PFSK-1 (cell line): Measurements from ENCODE around the gene ITGA1.

Experiments
- FOXP2 ChIP-seq: optimal IDR thresholded peaks from 2 replicates; pipeline ENCODE3; 2011; ENCODE audit warnings: borderline replicate concordance, control low read depth, inconsistent platforms; ENCODE audit not compliant: insufficient read depth; ENCODE audit errors: extremely low read length, extremely low read depth
- POLR2AphosphoS5 ChIP-seq: IDR thresholded peaks from 2 replicates; pipeline ENCODE4 v1.6.1; 2012; ENCODE audit warnings: low read depth, mild to moderate bottlenecking, control low read depth, low read length, moderate library complexity
- SIN3A ChIP-seq: IDR thresholded peaks from 2 replicates; pipeline ENCODE4 v1.6.1; 2012; ENCODE audit warnings: mild to moderate bottlenecking, low read length, moderate library complexity, borderline replicate concordance; ENCODE audit not compliant: insufficient read depth
- TAF1 ChIP-seq: IDR thresholded peaks from 2 replicates; pipeline ENCODE4 v1.6.1; 2012; ENCODE audit warnings: low read length, control low read depth, borderline replicate concordance; ENCODE audit not compliant: insufficient read depth
- TF ChIP-seq, protein P1 (sequence below), 2 experiments: IDR thresholded peaks; 2 replicates each; pipeline versions ENCODE4 v1.6.1 to v1.8.0; 2011 to 2012; ENCODE audit warnings: low read depth in 2 of 2, low read length in 2 of 2, control low read depth in 1 of 2, inconsistent platforms in 1 of 2, mild to moderate bottlenecking in 1 of 2, moderate library complexity in 1 of 2; ENCODE audit not compliant: insufficient read depth in 1 of 2

ITGA1 gene

DNA sequence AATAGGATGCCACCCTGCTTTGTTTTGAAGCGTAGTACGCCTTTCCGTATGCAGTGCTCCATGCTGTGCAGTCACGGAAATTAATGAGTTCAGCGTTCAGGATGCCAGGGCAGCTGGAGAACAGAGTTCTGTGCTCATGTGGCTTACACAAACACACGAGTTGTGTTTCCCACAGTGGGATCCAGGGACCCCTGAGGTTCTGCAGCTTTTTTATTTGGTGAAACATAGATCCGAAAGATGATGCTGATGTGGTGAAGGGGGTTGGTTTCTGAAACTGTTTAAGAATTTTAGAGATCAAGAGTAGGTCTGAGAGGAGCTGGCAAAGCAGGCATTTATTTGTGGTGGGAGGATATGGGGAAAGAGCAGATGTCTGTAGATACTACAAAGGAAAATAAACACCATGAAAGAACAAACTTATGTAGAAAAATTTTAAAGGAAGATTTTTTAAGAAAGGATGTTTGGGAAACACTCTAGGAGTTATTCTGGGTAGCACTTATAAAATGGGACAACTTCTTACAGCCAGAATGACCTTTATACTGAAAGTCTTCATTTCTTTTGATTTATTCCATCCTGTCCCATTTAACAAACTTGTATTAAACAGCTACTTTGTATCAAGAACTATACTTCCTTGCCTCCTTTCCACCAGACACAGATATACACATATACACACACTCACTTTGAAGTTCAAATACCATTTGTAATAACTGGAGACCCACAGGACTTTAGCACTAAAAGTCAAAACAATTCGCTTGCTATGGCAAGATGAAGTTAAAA is 52.7 kb downstream of the ITGA1 start:
- TF ChIP-seq, protein P1, sequence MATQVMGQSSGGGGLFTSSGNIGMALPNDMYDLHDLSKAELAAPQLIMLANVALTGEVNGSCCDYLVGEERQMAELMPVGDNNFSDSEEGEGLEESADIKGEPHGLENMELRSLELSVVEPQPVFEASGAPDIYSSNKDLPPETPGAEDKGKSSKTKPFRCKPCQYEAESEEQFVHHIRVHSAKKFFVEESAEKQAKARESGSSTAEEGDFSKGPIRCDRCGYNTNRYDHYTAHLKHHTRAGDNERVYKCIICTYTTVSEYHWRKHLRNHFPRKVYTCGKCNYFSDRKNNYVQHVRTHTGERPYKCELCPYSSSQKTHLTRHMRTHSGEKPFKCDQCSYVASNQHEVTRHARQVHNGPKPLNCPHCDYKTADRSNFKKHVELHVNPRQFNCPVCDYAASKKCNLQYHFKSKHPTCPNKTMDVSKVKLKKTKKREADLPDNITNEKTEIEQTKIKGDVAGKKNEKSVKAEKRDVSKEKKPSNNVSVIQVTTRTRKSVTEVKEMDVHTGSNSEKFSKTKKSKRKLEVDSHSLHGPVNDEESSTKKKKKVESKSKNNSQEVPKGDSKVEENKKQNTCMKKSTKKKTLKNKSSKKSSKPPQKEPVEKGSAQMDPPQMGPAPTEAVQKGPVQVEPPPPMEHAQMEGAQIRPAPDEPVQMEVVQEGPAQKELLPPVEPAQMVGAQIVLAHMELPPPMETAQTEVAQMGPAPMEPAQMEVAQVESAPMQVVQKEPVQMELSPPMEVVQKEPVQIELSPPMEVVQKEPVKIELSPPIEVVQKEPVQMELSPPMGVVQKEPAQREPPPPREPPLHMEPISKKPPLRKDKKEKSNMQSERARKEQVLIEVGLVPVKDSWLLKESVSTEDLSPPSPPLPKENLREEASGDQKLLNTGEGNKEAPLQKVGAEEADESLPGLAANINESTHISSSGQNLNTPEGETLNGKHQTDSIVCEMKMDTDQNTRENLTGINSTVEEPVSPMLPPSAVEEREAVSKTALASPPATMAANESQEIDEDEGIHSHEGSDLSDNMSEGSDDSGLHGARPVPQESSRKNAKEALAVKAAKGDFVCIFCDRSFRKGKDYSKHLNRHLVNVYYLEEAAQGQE (IDR thresholded peaks at IDR 0.05; ENCODE audit: insufficient read depth in 1 of 2, low read depth in 2 of 2, low read length in 2 of 2), result no peak
- TF ChIP-seq SIN3A (no peak), TAF1 (no peak), POLR2AphosphoS5 (no peak), FOXP2 (no peak)

DNA sequence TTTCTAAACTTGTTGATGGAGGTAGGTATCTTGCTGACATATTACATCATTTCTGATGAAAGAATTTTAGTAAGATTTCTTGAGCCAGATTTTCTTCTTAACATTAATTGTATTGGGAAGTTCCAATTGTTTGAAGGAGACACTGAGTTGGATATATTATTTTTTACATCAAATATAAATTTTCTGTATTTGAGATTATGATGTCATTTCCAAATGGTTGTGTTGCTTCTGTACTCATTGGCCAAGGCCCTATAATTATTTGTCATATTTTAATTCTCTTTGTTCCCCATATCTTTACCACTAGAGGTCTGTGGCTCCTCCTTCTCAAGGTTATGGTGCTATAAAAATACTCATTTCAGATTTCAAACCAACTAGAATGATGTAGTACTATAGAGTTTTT is 53.4 kb downstream of the ITGA1 start:
- TF ChIP-seq, protein P1 (IDR thresholded peaks at IDR 0.05; ENCODE audit: insufficient read depth in 1 of 2, low read depth in 2 of 2, low read length in 2 of 2), result no peak
- TF ChIP-seq FOXP2, result no peak
- TF ChIP-seq POLR2AphosphoS5, result no peak
- TF ChIP-seq TAF1, result no peak
- TF ChIP-seq SIN3A, result no peak

DNA sequence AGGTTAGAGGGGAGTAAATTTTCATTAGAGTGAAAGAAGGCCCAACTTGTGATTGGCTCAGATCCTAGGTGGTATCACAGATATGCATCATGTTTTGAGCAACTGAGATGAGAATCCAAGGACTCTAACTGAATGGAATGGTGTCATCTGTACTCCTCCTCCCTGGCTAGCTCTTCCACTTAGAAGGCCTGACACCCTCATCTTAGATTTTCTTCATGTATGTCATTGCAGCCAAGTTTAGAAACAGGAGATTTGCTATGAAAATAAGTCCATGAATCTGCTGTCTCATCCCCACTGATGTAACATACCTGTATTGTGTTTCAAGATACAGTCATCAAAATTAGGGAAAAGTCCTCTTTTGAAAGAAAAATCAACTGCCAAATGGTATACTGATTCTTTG is 54.4 kb downstream of the ITGA1 start:
- TF ChIP-seq FOXP2 (no peak), SIN3A (no peak), POLR2AphosphoS5 (no peak), TAF1 (no peak)
- TF ChIP-seq, protein P1 (IDR thresholded peaks at IDR 0.05; ENCODE audit: insufficient read depth in 1 of 2, low read depth in 2 of 2, low read length in 2 of 2), result no peak

GRCh38 chr5:52844885-52845284 is 57.2 kb downstream of the ITGA1 start:
- TF ChIP-seq POLR2AphosphoS5 (no peak), TAF1 (no peak), FOXP2 (no peak), SIN3A (no peak)
- TF ChIP-seq, protein P1 (IDR thresholded peaks at IDR 0.05; ENCODE audit: insufficient read depth in 1 of 2, low read depth in 2 of 2, low read length in 2 of 2), result no peak
